Pancreas (tissue), 10 donors: ENCODE measurements around the gene TTC33. TPM values are rescaled to one million over a fixed set of nuclear protein-coding genes. Genes with fewer than 3 reads are reported as not detected.
A peak's percentile ranks its signal among the peaks of the same experiment; 100 is the strongest.

Experiments used
- ATAC-seq, 4 donors: fragments of 200-7000 bp; cut with Tn5 transposase; one replicate each; pipeline versions ENCODE4 v1.8.0 to v1.9.1; 2020; ENCODE audit warnings: mild to moderate bottlenecking in 4 of 4, moderate library complexity in 4 of 4
- DNase-seq, 6 donors: peaks; one replicate each; pipeline ENCODE4 v3.0.0-alpha.2; 2020
- FAIRE-seq: peaks from 2 replicates; lab custom pipeline; 2012; peaks lifted over from hg19 to GRCh38; lab: Jason Lieb, UNC
- H3K27ac ChIP-seq, 4 donors: fragments of 200-600 bp; sonication (generic); 1 replicate in 3 of 4; 2 replicates in 1 of 4; pipeline versions ENCODE4 v1.5.0 to v1.8.0; 2020
- H3K27me3 ChIP-seq, 4 donors: fragments of 200-600 bp; one replicate each; pipeline ENCODE4 v1.8.0; 2021
- H3K36me3 ChIP-seq, 3 donors: fragments of 200-600 bp; sonication (generic) in 1 of 3; one replicate each; pipeline versions ENCODE4 v1.5.0 to v1.8.0; 2020 to 2021
- H3K4me1 ChIP-seq, 3 donors: fragments of 200-600 bp; one replicate each; pipeline ENCODE4 v1.8.0; 2021
- H3K4me3 ChIP-seq, 4 donors: fragments of 200-600 bp; sonication (generic) in 2 of 4; one replicate each; pipeline versions ENCODE4 v1.5.0 to v1.8.0; 2020 to 2021
- H3K9me3 ChIP-seq, 4 donors: fragments of 200-600 bp; one replicate each; pipeline ENCODE4 v1.8.0; 2021
- WGBS, 2 donors: extraction: QIAGEN DNeasy Blood & Tissue Kit; methylation state at CpG; one replicate each; pipeline ENCODE4 v1.1.7; 2013; 5-methylcytosine and 5-hydroxymethylcytosine counted together
- intact Hi-C, 3 donors: fragments of 100-400 bp; cut with DNase I; formaldehyde crosslinking; loops; one replicate each; pipeline versions ENCODE4 v1.11.1 to v1.14.2; 2022
- polyA plus RNA-seq, 2 donors: library from polyadenylated mRNA; stranded (reverse); fragments of 200-250 nt; gene quantifications; one replicate each; pipeline ENCODE4 v1.2.3, GENCODE V29; 2013
- total RNA-seq, 6 donors: library from RNA; stranded (reverse); fragmentation: NEBNext Ultra II Directional in 4 of 6; extraction: Animal tissue kit (Norgen Biotek cat#: 25700) in 4 of 6; gene quantifications; one replicate each; pipeline versions ENCODE4 v1.2.1 to v1.2.4, GENCODE V29; 2021 to 2023
- TF ChIP-seq, protein P1 (sequence below), 4 donors: fragments of 200-600 bp; sonication (generic) in 3 of 4; IDR thresholded peaks; one replicate each; pipeline versions ENCODE4 v1.5.0 to v1.8.0; 2021; ENCODE audit warnings: antibody characterized with exemption in 4 of 4
- donor health status: healthy with polysubstance abuse.
- donor health status: DM: no; HTN: no; CAD: no; lungs with moderate emphysema.
- donor health status: DM: no; HTN: no; CAD: no.
- donor health status: control.
- donor health status: control.
- donor health status: Bipolar disorder and iron deficiency.
- donor health status: DM: yes; HTN: yes; CAD: no.
- donor health status: DM: no; HTN: no; CAD: no.
- donor health status: DM: no; HTN: no; CAD: no.
- donor health status: DM: yes; HTN: yes; CAD: no.

The TTC33 gene
- total and polyA plus RNA-seq, 8 donors, result 3.0 to 8.7 (median 5.5) TPM

GRCh38 chr5:40736103-40736875, 19.5 kb downstream of the TTC33 start:
- Histone ChIP-seq H3K27ac (no peak overlapping the region), H3K27me3 (no peaks in the 10 kb centered on the region), H3K4me3 (no peak overlapping the region), H3K9me3 (no peaks in the 10 kb centered on the region), H3K4me1 (peaks cover 27 to 37% (median 32%) of the 10 kb centered on the region in 3 donors), H3K36me3 (peaks cover 0 to 9% (median 0%) of the 10 kb centered on the region in 3 donors)
- peak; percentile 43 to 79 (median 65) for ATAC-seq
- intact Hi-C loops, result no loop called here
- TF ChIP-seq, protein P1, sequence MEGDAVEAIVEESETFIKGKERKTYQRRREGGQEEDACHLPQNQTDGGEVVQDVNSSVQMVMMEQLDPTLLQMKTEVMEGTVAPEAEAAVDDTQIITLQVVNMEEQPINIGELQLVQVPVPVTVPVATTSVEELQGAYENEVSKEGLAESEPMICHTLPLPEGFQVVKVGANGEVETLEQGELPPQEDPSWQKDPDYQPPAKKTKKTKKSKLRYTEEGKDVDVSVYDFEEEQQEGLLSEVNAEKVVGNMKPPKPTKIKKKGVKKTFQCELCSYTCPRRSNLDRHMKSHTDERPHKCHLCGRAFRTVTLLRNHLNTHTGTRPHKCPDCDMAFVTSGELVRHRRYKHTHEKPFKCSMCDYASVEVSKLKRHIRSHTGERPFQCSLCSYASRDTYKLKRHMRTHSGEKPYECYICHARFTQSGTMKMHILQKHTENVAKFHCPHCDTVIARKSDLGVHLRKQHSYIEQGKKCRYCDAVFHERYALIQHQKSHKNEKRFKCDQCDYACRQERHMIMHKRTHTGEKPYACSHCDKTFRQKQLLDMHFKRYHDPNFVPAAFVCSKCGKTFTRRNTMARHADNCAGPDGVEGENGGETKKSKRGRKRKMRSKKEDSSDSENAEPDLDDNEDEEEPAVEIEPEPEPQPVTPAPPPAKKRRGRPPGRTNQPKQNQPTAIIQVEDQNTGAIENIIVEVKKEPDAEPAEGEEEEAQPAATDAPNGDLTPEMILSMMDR (IDR thresholded peaks at IDR 0.05), result peak; percentile 30 to 64 (median 52)
- no peak for DNase-seq
- FAIRE-seq, result peak; percentile 92
- 2 to 8% methylated on average over 1 of the region's 1 CpG for WGBS, 2 donors

- no peak for FAIRE-seq
- Histone ChIP-seq H3K4me1 (peaks cover 27 to 37% (median 32%) of the 10 kb centered on the region in 3 donors), H3K36me3 (peaks cover 0 to 2% (median 0%) of the 10 kb centered on the region in 3 donors), H3K9me3 (no peaks in the 10 kb centered on the region), H3K27me3 (no peaks in the 10 kb centered on the region), H3K27ac (peak overlapping the region in 3 of 4 donors; percentile 43 to 75 (median 55)), H3K4me3 (no peak overlapping the region)
- DNase-seq, result no peak
- TF ChIP-seq, protein P1 (IDR thresholded peaks at IDR 0.05), result no peak
- intact Hi-C loops, result no loop called here
- ATAC-seq, result peak in 1 of 4 donors; percentile 2
These were observed 20.2 kb downstream of the TTC33 start for GRCh38 chr5:40735609-40736008.

GRCh38 chr5:40734986-40735385, 20.8 kb downstream of the TTC33 start:
- no peak for DNase-seq
- WGBS, 2 donors, result 32 to 41% methylated on average over 2 of the region's 2 CpGs
- H3K4me1 ChIP-seq, result peaks cover 27 to 37% (median 32%) of the 10 kb centered on the region in 3 donors
- H3K36me3 ChIP-seq, result no peaks in the 10 kb centered on the region
- peak overlapping the region in 1 of 4 donors; percentile 1 for H3K4me3 ChIP-seq
- TF ChIP-seq, protein P1 (IDR thresholded peaks at IDR 0.05), result no peak
- peak in 3 of 4 donors; percentile 3 to 16 (median 9) for ATAC-seq
- intact Hi-C loops, result no loop called here
- H3K27ac ChIP-seq, result peak overlapping the region; percentile 40 to 75 (median 49)
- H3K9me3 ChIP-seq, result no peaks in the 10 kb centered on the region
- FAIRE-seq, result no peak
- H3K27me3 ChIP-seq, result no peaks in the 10 kb centered on the region

DNA sequence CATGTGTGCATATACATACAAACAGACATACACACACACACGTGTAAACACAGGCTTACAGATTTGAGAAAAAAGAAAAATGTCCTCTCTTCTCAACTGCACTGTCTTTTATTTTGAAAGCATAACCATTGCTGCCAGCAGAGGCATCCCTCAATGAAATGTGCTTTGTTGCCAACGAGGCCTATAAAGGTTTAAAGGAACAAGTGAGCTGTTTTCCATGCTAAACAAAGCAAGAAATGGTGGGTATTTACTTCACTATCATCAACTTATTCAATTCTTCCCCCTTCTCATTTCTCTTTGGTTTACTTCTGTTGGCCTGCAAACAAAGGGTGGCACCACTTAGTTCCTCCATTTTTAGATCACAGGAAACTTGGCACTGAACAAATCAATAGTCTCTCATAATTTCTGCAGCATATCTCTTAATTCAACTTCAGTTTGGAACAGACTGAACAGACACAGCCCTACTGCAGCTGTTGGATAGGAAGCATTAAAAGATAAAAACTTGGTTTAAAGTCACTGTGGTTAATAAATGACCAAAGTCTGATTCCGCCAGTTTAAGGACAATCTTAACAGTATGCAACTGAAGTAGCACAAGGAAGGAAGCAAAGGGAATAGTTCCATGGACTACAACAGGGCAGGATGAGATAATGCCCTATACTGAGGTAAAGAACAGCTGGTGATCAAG, 21.7 kb downstream of the TTC33 start:
- peak; percentile 84 to 90 (median 88) for ATAC-seq
- peak overlapping the region in 2 of 4 donors; percentile 1 to 13 for H3K4me3 ChIP-seq
- TF ChIP-seq, protein P1 (IDR thresholded peaks at IDR 0.05), result no peak
- H3K9me3 ChIP-seq, result no peaks in the 10 kb centered on the region
- WGBS, 2 donors, result 10 to 13% methylated on average over 3 of the region's 3 CpGs
- intact Hi-C loops, result no loop called here
- FAIRE-seq, result peak; percentile 13
- DNase-seq, result peak in 3 of 6 donors; percentile 20 to 58 (median 40)
- peaks cover 27 to 37% (median 32%) of the 10 kb centered on the region in 3 donors for H3K4me1 ChIP-seq
- no peaks in the 10 kb centered on the region for H3K36me3 ChIP-seq
- no peaks in the 10 kb centered on the region for H3K27me3 ChIP-seq
- H3K27ac ChIP-seq, result peak overlapping the region; percentile 40 to 75 (median 49)
